Endothelial cell of umbilical vein (primary cell): Measurements from ENCODE around the gene KIF6. TPM values are rescaled to one million over a fixed set of nuclear protein-coding genes. Genes with fewer than 3 reads are reported as not detected.

Experiments
- BruUV-seq: library from RNA; stranded (reverse); fragments of 400-500 nt; replicated peaks from 2 replicates; lab custom pipeline; 2021; lab: Mats Ljungman, UMichigan
- CTCF ChIA-PET: fragments of 300-600, 350-600 bp; sonication (Branson Sonifier 250); formaldehyde crosslinking; loops from one replicate; lab custom pipeline; 2021; ENCODE audit warnings: antibody characterized with exemption, inconsistent platforms; lab: Charles Lee
- POLR2A ChIA-PET: fragments of 300-600, 350-600 bp; sonication (Branson Sonifier 250); formaldehyde crosslinking; loops from one replicate; lab custom pipeline; 2021; ENCODE audit warnings: antibody characterized with exemption, inconsistent platforms; lab: Charles Lee
- DNase-seq: peaks from one replicate; pipeline ENCODE4 v3.0.0-alpha.2; 2011; ENCODE audit warnings: low read depth, low spot score
- FAIRE-seq: peaks from 2 replicates; lab custom pipeline; 2011; peaks lifted over from hg19 to GRCh38; lab: Jason Lieb, UNC
- H2AFZ ChIP-seq: 2 replicates; pipeline ENCODE4 v1.6.0; 2012; ENCODE audit warnings: low read depth, low read length, control low read depth, inconsistent platforms
- H3K27ac ChIP-seq: 2 replicates; pipeline ENCODE4 v1.5.1; 2011; ENCODE audit warnings: low read depth, mild to moderate bottlenecking, control low read depth, low read length, moderate library complexity; ENCODE audit not compliant: insufficient read depth
- H3K27me3 ChIP-seq, 2 experiments: 2 replicates each; pipeline versions ENCODE4 v1.6.0 to v1.6.1; 2011; ENCODE audit warnings: low read length in 2 of 2, mixed read lengths in 1 of 2; ENCODE audit not compliant: control insufficient read depth in 2 of 2, insufficient read depth in 2 of 2
- H3K36me3 ChIP-seq, 2 experiments: 2 replicates in 1 of 2; 3 replicates in 1 of 2; pipeline ENCODE4 v1.5.1; 2011; ENCODE audit warnings: low read length in 2 of 2, mild to moderate bottlenecking in 1 of 2, moderate library complexity in 1 of 2; ENCODE audit not compliant: control insufficient read depth in 2 of 2, insufficient read depth in 2 of 2; ENCODE audit errors: extremely low read depth in 1 of 2
- H3K4me1 ChIP-seq: 3 replicates; pipeline ENCODE4 v1.5.1; 2011; ENCODE audit warnings: mild to moderate bottlenecking, low read length; ENCODE audit not compliant: control insufficient read depth, insufficient read depth; ENCODE audit errors: extremely low read depth
- H3K4me2 ChIP-seq: 2 replicates; pipeline ENCODE4 v1.6.1; 2011; ENCODE audit warnings: low read length, control low read depth, mixed read lengths; ENCODE audit not compliant: insufficient read depth
- H3K4me3 ChIP-seq, 3 experiments: fragments of 200-600 bp in 1 of 3; sonication (generic), shearing (Covaris generic) in 1 of 3; replicated peaks in 1 of 3; 2 replicates each; pipeline ENCODE4 v1.5.1; 2011 to 2016; ENCODE audit warnings: control low read depth in 3 of 3, low read length in 3 of 3, mild to moderate bottlenecking in 2 of 3, inconsistent platforms in 1 of 3, low read depth in 1 of 3, moderate library complexity in 1 of 3; ENCODE audit not compliant: insufficient read depth in 1 of 3
- H3K79me2 ChIP-seq: 2 replicates; pipeline ENCODE4 v1.6.0; 2012; ENCODE audit warnings: low read length, inconsistent platforms; ENCODE audit not compliant: control insufficient read depth, insufficient read depth
- H3K9ac ChIP-seq: replicated peaks from 2 replicates; pipeline ENCODE3; 2011; ENCODE audit warnings: low read length, control low read depth; ENCODE audit not compliant: insufficient read depth; ENCODE audit errors: extremely low read depth
- H3K9me1 ChIP-seq: replicated peaks from 3 replicates; pipeline ENCODE4 v1.6.0; 2011; ENCODE audit warnings: mild to moderate bottlenecking, low read length; ENCODE audit not compliant: control insufficient read depth, insufficient read depth; ENCODE audit errors: extremely low read depth
- H3K9me3 ChIP-seq: replicated peaks from 2 replicates; pipeline ENCODE4 v1.5.1; 2012; ENCODE audit warnings: low read length, inconsistent platforms; ENCODE audit not compliant: control insufficient read depth, insufficient read depth
- H4K20me1 ChIP-seq: replicated peaks from 2 replicates; pipeline ENCODE3; 2011; ENCODE audit warnings: mild to moderate bottlenecking, low read length; ENCODE audit not compliant: control insufficient read depth, insufficient read depth; ENCODE audit errors: extremely low read depth
- CTCF ChIP-seq, 2 donors: IDR thresholded peaks; 1 replicate in 1 of 2; 2 replicates in 1 of 2; pipeline ENCODE4 v1.5.1; 2011; ENCODE audit warnings: low read length in 2 of 2, mild to moderate bottlenecking in 2 of 2, moderate library complexity in 2 of 2, control low read depth in 1 of 2, inconsistent platforms in 1 of 2, low read depth in 1 of 2; ENCODE audit not compliant: insufficient read depth in 1 of 2; ENCODE audit errors: extremely low read depth in 1 of 2
- EZH2 ChIP-seq: IDR thresholded peaks from 2 replicates; pipeline ENCODE4 v1.6.1; 2012; ENCODE audit warnings: borderline replicate concordance, low read depth, mild to moderate bottlenecking, moderate library complexity, low read length, inconsistent platforms; ENCODE audit not compliant: severe bottlenecking
- GATA2 ChIP-seq: IDR thresholded peaks from 2 replicates; pipeline ENCODE4 v1.7.0; 2011; ENCODE audit warnings: low read depth, mild to moderate bottlenecking, moderate library complexity, mixed read lengths, low read length; ENCODE audit not compliant: insufficient read length, insufficient read depth
- MAX ChIP-seq: IDR thresholded peaks from 2 replicates; pipeline ENCODE4 v1.6.1; 2011; ENCODE audit not compliant: insufficient read depth, insufficient read length
- MYC ChIP-seq: IDR thresholded peaks from one replicate; pipeline ENCODE4 v1.6.1; 2011; ENCODE audit warnings: mild to moderate bottlenecking, low read depth, low read length
- POLR2A ChIP-seq: IDR thresholded peaks from 2 replicates; pipeline ENCODE4 v1.6.1; 2012; ENCODE audit warnings: low read depth, mild to moderate bottlenecking, control low read depth, low read length
- POLR2AphosphoS5 ChIP-seq: IDR thresholded peaks from 2 replicates; pipeline ENCODE4 v1.6.1; 2012; ENCODE audit warnings: low read depth, mild to moderate bottlenecking, control low read depth, low read length, moderate library complexity; ENCODE audit not compliant: insufficient read depth
- dilution Hi-C: fragments of 300-500 bp; cut with MboI; formaldehyde crosslinking; loops from one replicate; pipeline ENCODE4 v1.15.0; 2019; ENCODE audit warnings: low sequenced_read_pairs; ENCODE audit not compliant: extremely low pct_ligation_motif_present
- intact Hi-C: fragments of 100-400 bp; cut with micrococcal nuclease; formaldehyde crosslinking; loops from one replicate; pipeline ENCODE4 v1.10.0; 2022
- polyA plus RNA-seq, 4 experiments: library from polyadenylated mRNA; depleted of rRNA in 3 of 4; stranded (reverse) in 3 of 4; unstranded in 1 of 4; fragments of >200 nt; gene quantifications; 2 replicates each; pipeline versions ENCODE4 v1.2.1 to v1.2.3, GENCODE V29; 2011 to 2012; ENCODE audit warnings: missing spikeins in 1 of 4
- total RNA-seq: library from RNA; stranded (reverse); gene quantifications from 2 replicates; pipeline ENCODE4 v1.2.3, GENCODE V29; 2021

The KIF6 gene
- total and polyA plus RNA-seq, 2 donors (not counting 3 experiments of a cell fraction or from before 2014, with no cell fraction given), result not detected

- Histone ChIP-seq H3K4me1 (no peaks in the 10 kb centered on the region), H3K9ac (no peak overlapping the region), H3K36me3 (no peaks in the 10 kb centered on the region), H2AFZ (no peak overlapping the region), H3K9me1 (no peaks in the 10 kb centered on the region), H4K20me1 (no peaks in the 10 kb centered on the region), H3K4me2 (no peak overlapping the region), H3K27me3 (no peaks in the 10 kb centered on the region), H3K27ac (no peak overlapping the region), H3K79me2 (no peaks in the 10 kb centered on the region), H3K4me3 (no peak overlapping the region), H3K9me3 (no peaks in the 10 kb centered on the region)
- dilution Hi-C loops, result no loop called here
- POLR2A ChIA-PET, result no interaction called here
- DNase-seq, result no peak
- CTCF ChIA-PET, result no interaction called here
- BruUV-seq, result no TSS peak
- FAIRE-seq, result no peak
- TF ChIP-seq GATA2 (no peak), CTCF (IDR thresholded peaks at IDR 0.05; ENCODE audit: extremely low read depth in 1 of 2, insufficient read depth in 1 of 2, low read depth in 1 of 2, low read length in 2 of 2) (no peak), EZH2 (no peak), POLR2A (no peak)
- intact Hi-C loops, result no loop called here
Measured at GRCh38 chr6:39754514-39755115, 29.4 kb upstream of the KIF6 start.

- no TSS peak for BruUV-seq
- intact Hi-C loops, result no loop called here
Measured at GRCh38 chr6:39753725-39754045, 28.5 kb upstream of the KIF6 start.

More at GRCh38 chr6:39753725-39754045, 28.5 kb upstream of the KIF6 start:
- no peak overlapping the region for H3K4me2 ChIP-seq
- no peaks in the 10 kb centered on the region for H3K4me1 ChIP-seq
- TF ChIP-seq POLR2AphosphoS5, result no peak
- TF ChIP-seq MAX, result no peak
- TF ChIP-seq MYC, result no peak
- no peak for TF ChIP-seq GATA2
- TF ChIP-seq EZH2, result no peak
- H2AFZ ChIP-seq, result no peak overlapping the region
- dilution Hi-C loops, result no loop called here
- no peaks in the 10 kb centered on the region for H4K20me1 ChIP-seq
- H3K36me3 ChIP-seq, result no peaks in the 10 kb centered on the region
- CTCF ChIA-PET, result no interaction called here
- H3K79me2 ChIP-seq, result no peaks in the 10 kb centered on the region
- DNase-seq (no peak), FAIRE-seq (no peak)
- no peak overlapping the region for H3K27ac ChIP-seq
- no peaks in the 10 kb centered on the region for H3K27me3 ChIP-seq
- no peaks in the 10 kb centered on the region for H3K9me1 ChIP-seq
- POLR2A ChIA-PET, result no interaction called here
- H3K9ac ChIP-seq, result no peak overlapping the region
- H3K9me3 ChIP-seq, result no peaks in the 10 kb centered on the region
- H3K4me3 ChIP-seq, result no peak overlapping the region
